ENCODE results near the gene FTO. TPM values are rescaled to one million over a fixed set of nuclear protein-coding genes. Genes with fewer than 3 reads are reported as not detected.

The FTO gene
- total and polyA plus RNA-seq, 2 of the 13 experiments (the other 11 are each of a cell fraction or from before 2014, with no cell fraction given): 41.6 to 55.8 TPM

- no peak for TF ChIP-seq RFXANK (CRISPR knock-in tag; IDR thresholded peaks at IDR 0.05)
- no peak for TF ChIP-seq KIAA2018 (CRISPR knock-in tag; IDR thresholded peaks at IDR 0.05; ENCODE audit: borderline replicate concordance)
- TF ChIP-seq ZSCAN25 (CRISPR knock-in tag; IDR thresholded peaks at IDR 0.05): 0 out of 2 replicates have a peak, but pooled peaks have one; percentile 32
- TF ChIP-seq, protein P1, sequence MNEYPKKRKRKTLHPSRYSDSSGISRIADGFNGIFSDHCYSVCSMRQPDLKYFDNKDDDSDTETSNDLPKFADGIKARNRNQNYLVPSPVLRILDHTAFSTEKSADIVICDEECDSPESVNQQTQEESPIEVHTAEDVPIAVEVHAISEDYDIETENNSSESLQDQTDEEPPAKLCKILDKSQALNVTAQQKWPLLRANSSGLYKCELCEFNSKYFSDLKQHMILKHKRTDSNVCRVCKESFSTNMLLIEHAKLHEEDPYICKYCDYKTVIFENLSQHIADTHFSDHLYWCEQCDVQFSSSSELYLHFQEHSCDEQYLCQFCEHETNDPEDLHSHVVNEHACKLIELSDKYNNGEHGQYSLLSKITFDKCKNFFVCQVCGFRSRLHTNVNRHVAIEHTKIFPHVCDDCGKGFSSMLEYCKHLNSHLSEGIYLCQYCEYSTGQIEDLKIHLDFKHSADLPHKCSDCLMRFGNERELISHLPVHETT (CRISPR knock-in tag; conservative IDR thresholded peaks at IDR 0.05): peak; percentile 57; the same call in 1 of the 2 replicates
- no peak for TF ChIP-seq KDM1A (CRISPR knock-in tag; IDR thresholded peaks at IDR 0.05)
- no peak for TF ChIP-seq PAWR (CRISPR knock-in tag; IDR thresholded peaks at IDR 0.05; ENCODE audit: borderline replicate concordance)
- TF ChIP-seq KAT7 (CRISPR knock-in tag; IDR thresholded peaks at IDR 0.05; ENCODE audit: borderline replicate concordance): no peak
- TF ChIP-seq GMEB2 (CRISPR knock-in tag; IDR thresholded peaks at IDR 0.05; ENCODE audit: low read depth): no peak
- no peak for TF ChIP-seq TRIM24 (CRISPR knock-in tag; IDR thresholded peaks at IDR 0.05)
- TF ChIP-seq CBX2 (IDR thresholded peaks at IDR 0.05; ENCODE audit: low read depth, low read length): no peak
- TF ChIP-seq CBX2 (CRISPR knock-in tag; IDR thresholded peaks at IDR 0.05; ENCODE audit: low read depth): no peak; the same call in 1 of the 2 replicates
- no peak for TF ChIP-seq XRCC5 (optimal IDR thresholded peaks at IDR 0.05; ENCODE audit: low read length)
- TF ChIP-seq ATAD3A (CRISPR knock-in tag; IDR thresholded peaks at IDR 0.05): no peak; the same call in 1 of the 2 replicates
- TF ChIP-seq ZBTB14 (CRISPR knock-in tag; IDR thresholded peaks at IDR 0.05): no peak
- TF ChIP-seq ZNF281 (CRISPR knock-in tag; IDR thresholded peaks at IDR 0.05; ENCODE audit: borderline replicate concordance): no peak
- TF ChIP-seq SP4 (CRISPR knock-in tag; IDR thresholded peaks at IDR 0.05): no peak
These were observed 471.2 kb downstream of the FTO start (continued) for GRCh38 chr16:54175169-54175551.
